ENCODE data around the gene SRP72.
"Not testable (repeated sequence)": the region's sequence is repeated elsewhere in the genome, so short reads cannot be mapped to it uniquely, and the experiment has no call there.

The SRP72 gene

DNA sequence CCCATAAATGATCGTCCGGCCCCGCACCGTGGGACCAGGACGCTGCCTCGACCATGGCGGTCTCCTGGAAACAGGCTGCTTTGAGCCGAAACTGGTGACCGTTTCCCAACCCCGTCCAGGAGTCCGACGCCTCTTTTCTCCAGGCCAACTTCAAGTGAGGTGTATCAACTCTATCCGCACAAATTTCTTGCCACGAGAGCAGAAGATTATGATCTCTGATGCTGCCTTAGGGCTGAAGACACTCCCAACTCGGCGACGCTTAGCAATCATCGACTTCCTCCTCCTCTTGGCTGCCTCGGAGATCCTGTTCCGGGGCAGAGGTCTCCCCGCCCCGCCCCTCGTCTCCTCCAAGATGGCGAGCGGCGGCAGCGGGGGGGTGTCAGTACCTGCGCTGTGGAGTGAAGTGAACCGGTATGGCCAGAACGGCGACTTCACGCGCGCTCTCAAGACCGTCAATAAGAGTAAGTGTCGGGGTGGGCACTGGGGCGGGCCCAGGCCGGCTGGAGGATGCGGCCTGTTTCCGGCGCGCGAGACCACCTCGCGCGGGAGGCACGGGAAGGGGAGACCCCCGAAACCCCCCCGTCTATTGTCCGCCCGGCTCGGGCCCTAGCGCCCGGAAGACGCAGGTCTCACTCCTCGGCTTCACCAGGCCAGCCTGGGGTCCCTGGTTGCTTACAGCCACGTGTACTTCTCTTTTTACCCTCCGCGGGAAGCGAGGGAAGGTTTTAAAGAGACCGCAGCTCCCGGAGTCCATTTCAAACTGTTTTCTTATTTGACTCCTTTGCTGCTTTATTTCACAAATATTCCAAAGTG lies at the start of gene SRP72:
TSS of gene SRP72 (plus strand) at position 334 of the 813 bp plus-strand sequence. CDS start at position 353, 19 bp downstream.
- peak; percentile 91 for DNase-seq

GRCh38 chr4:56424176-56424575 lies 43.2 kb upstream of the SRP72 start:
- no peak for DNase-seq

DNA sequence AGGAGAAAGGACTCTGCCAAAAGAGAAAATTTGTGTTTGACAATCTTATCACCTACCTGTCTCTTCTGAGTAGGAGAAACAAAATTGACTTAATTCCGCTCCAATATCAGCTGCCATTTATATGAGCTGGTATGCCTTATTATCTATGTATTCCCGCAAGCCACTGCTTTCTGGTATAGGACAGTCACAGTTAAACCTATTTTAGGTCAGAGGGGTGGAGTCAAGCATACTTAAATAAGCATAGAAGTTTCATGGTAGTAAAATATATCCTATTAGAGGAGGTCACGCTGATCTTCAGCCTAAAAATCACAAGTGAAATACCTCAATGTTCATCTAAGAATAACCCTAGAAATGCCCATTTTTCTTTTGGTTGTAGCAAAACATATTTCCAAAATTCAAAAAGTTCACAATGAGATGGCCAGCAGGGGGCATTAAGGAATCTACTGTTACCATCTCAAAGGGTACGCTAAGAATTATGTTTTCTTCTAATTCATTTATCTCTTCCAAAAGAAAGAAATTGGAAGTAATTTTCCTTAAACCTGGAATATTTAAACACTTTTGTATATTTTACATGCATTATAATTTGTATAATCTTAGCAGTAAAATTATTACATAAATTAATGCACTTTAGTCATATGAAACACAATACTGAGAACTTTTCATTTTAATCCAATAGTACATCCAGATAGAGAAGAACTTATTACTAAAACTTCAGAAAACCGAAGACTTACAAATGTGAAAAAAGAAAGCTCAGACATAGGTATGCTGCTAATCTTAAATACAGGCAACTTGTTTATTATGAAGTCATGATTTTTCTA lies 42.5 kb upstream of the SRP72 start:
- peak; percentile 26 for DNase-seq

- no peak for DNase-seq
Measured at GRCh38 chr4:56425518-56425917, 41.9 kb upstream of the SRP72 start.

GRCh38 chr4:56426273-56426672 lies 41.1 kb upstream of the SRP72 start:
- no peak for DNase-seq

DNA sequence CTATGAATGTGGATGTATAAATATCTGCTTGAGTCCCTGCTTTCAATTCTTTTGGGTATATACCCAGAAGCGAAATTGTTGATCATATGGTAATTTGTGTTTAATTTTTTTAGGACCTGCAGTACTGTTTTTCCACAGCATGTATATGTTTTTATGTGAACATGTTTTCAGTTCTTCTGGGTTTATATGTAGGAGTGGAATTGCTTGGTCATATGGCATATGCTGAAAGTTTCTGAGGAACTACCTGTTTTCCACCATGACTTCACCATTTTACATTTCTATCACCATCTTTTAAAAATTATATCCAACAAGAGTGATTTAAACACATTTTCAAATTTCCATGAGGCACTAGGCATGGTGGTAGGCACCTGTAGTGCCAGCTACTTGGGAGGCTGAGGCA lies 40.2 kb upstream of the SRP72 start:
- no peak for DNase-seq

GRCh38 chr4:56430203-56430602 lies 37.2 kb upstream of the SRP72 start:
- no peak for DNase-seq

- DNase-seq, result no peak
Measured at GRCh38 chr4:56433280-56433679, 34.1 kb upstream of the SRP72 start.

GRCh38 chr4:56434599-56435139 lies 32.7 kb upstream of the SRP72 start:
- peak; percentile 71 for DNase-seq

- DNase-seq, result peak; percentile 97
Measured at GRCh38 chr4:56435140-56435926, 32.1 kb upstream of the SRP72 start, which contains the start of gene PPAT. PPAT (minus strand) TSS chr4:56435615; CDS start chr4:56435477, 138 bp downstream.

GRCh38 chr4:56438766-56439165 lies 28.7 kb upstream of the SRP72 start:
- peak; percentile 24 for DNase-seq

DNA sequence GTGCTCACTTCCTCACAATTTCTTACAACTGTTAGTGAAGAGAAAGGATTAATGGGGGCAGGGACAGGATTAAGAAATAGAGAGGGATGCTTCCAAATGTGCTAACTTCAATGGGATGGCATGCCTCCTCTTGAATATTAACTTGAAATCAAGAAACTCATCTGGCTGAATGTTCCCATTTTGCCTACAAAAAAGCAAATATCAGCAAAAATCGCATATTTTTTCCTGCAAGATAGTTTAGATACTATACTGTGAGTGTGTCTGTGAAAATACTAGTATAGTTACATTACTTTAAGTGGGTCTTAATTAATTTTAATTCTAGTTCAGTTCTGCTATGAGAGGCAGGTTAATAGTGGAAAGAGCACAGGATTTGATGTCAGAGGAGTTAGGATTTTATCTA lies 26.4 kb upstream of the SRP72 start:
- DNase-seq, result no peak

DNA sequence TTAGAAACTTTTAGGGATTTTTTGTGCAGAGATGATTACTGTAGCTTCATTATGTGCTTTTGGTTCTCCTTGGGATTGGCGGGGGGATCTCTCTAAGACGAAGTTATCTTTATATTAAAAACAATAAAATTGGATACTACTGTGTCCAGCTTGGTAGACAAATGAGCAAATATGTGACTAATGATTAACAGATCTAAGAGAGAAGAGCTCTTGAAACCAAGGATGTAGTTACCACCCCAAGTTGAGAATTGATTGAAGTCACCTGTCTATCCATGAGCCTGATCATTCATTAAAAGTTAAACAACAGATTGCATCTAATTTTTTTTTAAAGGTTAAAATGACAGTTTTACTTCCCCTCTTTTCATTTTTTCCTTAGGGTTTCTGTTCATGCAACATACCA lies 22.7 kb upstream of the SRP72 start:
- DNase-seq, result no peak

- DNase-seq, result no peak
Measured at GRCh38 chr4:56445699-56446098, 21.7 kb upstream of the SRP72 start.

GRCh38 chr4:56448301-56448700 lies 19.1 kb upstream of the SRP72 start:
- no peak for DNase-seq

DNA sequence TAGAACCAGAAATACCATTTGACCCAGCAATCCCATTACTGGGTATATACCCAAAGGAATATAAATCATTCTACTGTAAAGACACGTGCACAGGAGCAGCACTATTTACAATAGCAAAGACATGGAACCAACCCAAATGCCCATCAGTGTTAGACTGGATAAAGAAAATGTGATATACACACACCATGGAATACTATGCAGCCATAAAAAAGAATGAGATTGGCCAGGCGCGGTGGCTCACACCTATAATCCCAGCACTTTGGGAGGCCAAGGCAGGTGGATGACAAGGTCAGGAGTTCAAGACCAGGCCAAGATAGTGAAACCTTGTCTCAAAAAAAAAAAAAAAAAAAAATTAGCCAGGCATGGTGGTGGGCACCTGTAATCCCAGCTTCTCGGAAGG lies 17.9 kb upstream of the SRP72 start:
- not testable (repeated sequence) for DNase-seq

- DNase-seq, result no peak
Measured at GRCh38 chr4:56450342-56450741, 17.1 kb upstream of the SRP72 start.

GRCh38 chr4:56460085-56460484 lies 7.3 kb upstream of the SRP72 start:
- DNase-seq, result no peak

DNA sequence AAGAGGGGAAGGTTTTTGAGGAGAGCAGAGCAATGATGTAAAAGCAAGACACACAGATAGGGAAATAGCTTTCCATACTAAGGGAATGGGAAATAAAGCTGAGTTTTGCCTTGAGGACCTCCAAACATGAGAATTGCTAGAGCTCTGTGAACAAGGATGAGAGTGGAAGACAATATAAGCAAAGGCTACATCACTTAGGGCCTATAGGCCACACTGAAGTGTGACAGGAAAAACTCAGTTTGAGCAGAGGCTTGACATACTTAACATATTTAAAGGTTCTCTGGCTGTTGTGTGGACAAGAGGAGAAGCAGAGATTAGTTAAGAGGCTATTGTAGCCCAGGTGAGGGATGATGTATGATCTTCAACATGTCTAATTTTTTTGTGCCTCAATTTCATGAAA lies 5.3 kb upstream of the SRP72 start:
- DNase-seq, result no peak

GRCh38 chr4:56463711-56464110 lies 3.7 kb upstream of the SRP72 start:
- no peak for DNase-seq

GRCh38 chr4:56464581-56464980 lies 2.8 kb upstream of the SRP72 start:
- DNase-seq, result no peak

GRCh38 chr4:56465599-56466295 lies 1.7 kb upstream of the SRP72 start:
- peak; percentile 55 for DNase-seq
